CD4-positive, alpha-beta T cell treated with Interleukin-15 for 1 hour (primary cell): ENCODE data around the gene IFNA21.
"Not testable (repeated sequence)": the region's sequence is repeated elsewhere in the genome, so short reads cannot be mapped to it uniquely, and the experiment has no call there.

Source experiments
- DNase-seq: peaks from one replicate; pipeline ENCODE4 v3.0.0-alpha.2; 2020

Gene IFNA21

GRCh38 chr9:21166560-21166959, at the start of gene IFNA21:
Gene IFNA21 (minus strand): TSS chr9:21166660. CDS start chr9:21166612, 48 bp downstream.
- DNase-seq = not testable (repeated sequence)

GRCh38 chr9:21213411-21214326, 47.2 kb upstream of the IFNA21 start:
- not testable (repeated sequence) for DNase-seq

GRCh38 chr9:21212160-21212559, 45.7 kb upstream of the IFNA21 start:
- not testable (repeated sequence) for DNase-seq

GRCh38 chr9:21210782-21211181, 44.3 kb upstream of the IFNA21 start:
- DNase-seq = not testable (repeated sequence)

- DNase-seq = no peak
Measured at GRCh38 chr9:21210311-21210710, 43.9 kb upstream of the IFNA21 start.

GRCh38 chr9:21207043-21207442, 40.6 kb upstream of the IFNA21 start, which contains the start of gene IFNA10:
Gene IFNA10 (minus strand): TSS chr9:21207143. CDS start chr9:21207097, 46 bp downstream.
- not testable (repeated sequence) for DNase-seq

- DNase-seq = no peak
Measured at GRCh38 chr9:21205204-21205603, 38.7 kb upstream of the IFNA21 start.

- DNase-seq = not testable (repeated sequence)
Measured at GRCh38 chr9:21202105-21202504, 35.6 kb upstream of the IFNA21 start, which contains the start of gene IFNA7. Gene IFNA7 (minus strand): TSS chr9:21202205. CDS start chr9:21202165, 40 bp downstream.

GRCh38 chr9:21194867-21195776, 28.7 kb upstream of the IFNA21 start:
- peak; percentile 43 for DNase-seq

- DNase-seq = not testable (repeated sequence)
Measured at GRCh38 chr9:21187487-21187886, 21.0 kb upstream of the IFNA21 start, which contains the start of gene IFNA4. Gene IFNA4 (minus strand): TSS chr9:21187587. CDS start chr9:21187531, 56 bp downstream.

GRCh38 chr9:21182810-21183736, 16.6 kb upstream of the IFNA21 start:
- peak; percentile 31 for DNase-seq

GRCh38 chr9:21174671-21175070, 8.2 kb upstream of the IFNA21 start:
- no peak for DNase-seq

GRCh38 chr9:21172156-21172555, 5.7 kb upstream of the IFNA21 start:
- DNase-seq = no peak

GRCh38 chr9:21171351-21171750, 4.9 kb upstream of the IFNA21 start:
- DNase-seq = no peak

- DNase-seq = no peak
Measured at GRCh38 chr9:21165516-21165915, 944 bp downstream of the IFNA21 start.

GRCh38 chr9:21160178-21160577, 6.3 kb downstream of the IFNA21 start:
- no peak for DNase-seq

GRCh38 chr9:21155501-21155900, 11.0 kb downstream of the IFNA21 start:
- no peak for DNase-seq

GRCh38 chr9:21154018-21154608, 12.3 kb downstream of the IFNA21 start:
- DNase-seq = no peak

GRCh38 chr9:21153336-21154017, 13.0 kb downstream of the IFNA21 start:
- no peak for DNase-seq

GRCh38 chr9:21144603-21145002, 21.9 kb downstream of the IFNA21 start:
- no peak for DNase-seq

GRCh38 chr9:21141427-21141882, 25.0 kb downstream of the IFNA21 start, which contains the start of gene IFNW1:
Gene IFNW1 (minus strand): TSS chr9:21141832. CDS start chr9:21141570, 262 bp downstream.
- DNase-seq = no peak
